ENCODE results near the gene TBXAS1. TPM values are rescaled to one million over a fixed set of nuclear protein-coding genes. Genes with fewer than 3 reads are reported as not detected.

Gene TBXAS1
- total RNA-seq, 1 donor from 2014 or later = 1.3 TPM

GRCh38 chr7:140049339-140050024 is 220.4 kb downstream of the TBXAS1 start:
- Mint-ChIP-seq H3K4me3 (ENCODE audit: unreplicated experiment) (peak overlapping the region; percentile 63), H3K27ac (ENCODE audit: unreplicated experiment) (peak overlapping the region; percentile 90)

GRCh38 chr7:140050100-140050499 is 221.0 kb downstream of the TBXAS1 start:
- no peak for TF ChIP-seq CTCF (IDR thresholded peaks at IDR 0.05; ENCODE audit: unreplicated experiment)
- Mint-ChIP-seq H3K4me3 (ENCODE audit: unreplicated experiment) (peak overlapping the region; percentile 63), H3K4me1 (ENCODE audit: unreplicated experiment) (peaks cover 24% of the 10 kb centered on the region), H3K9me3 (ENCODE audit: unreplicated experiment) (peaks cover 5% of the 10 kb centered on the region), H3K27me3 (ENCODE audit: unreplicated experiment) (no peaks in the 10 kb centered on the region), H3K27ac (ENCODE audit: unreplicated experiment) (peak overlapping the region; percentile 90), H3K36me3 (ENCODE audit: low read depth, unreplicated experiment) (peaks cover 11% of the 10 kb centered on the region)
- DNase-seq (ENCODE audit: low spot score) = no peak

More at GRCh38 chr7:140049339-140050024, 220.4 kb downstream of the TBXAS1 start:
- DNase-seq (ENCODE audit: low spot score) = peak; percentile 25
- peaks cover 24% of the 10 kb centered on the region for H3K4me1 Mint-ChIP-seq (ENCODE audit: unreplicated experiment)
- H3K27me3 Mint-ChIP-seq (ENCODE audit: unreplicated experiment) = no peaks in the 10 kb centered on the region
- TF ChIP-seq CTCF (IDR thresholded peaks at IDR 0.05; ENCODE audit: unreplicated experiment) = no peak
- H3K36me3 Mint-ChIP-seq (ENCODE audit: low read depth, unreplicated experiment) = peaks cover 11% of the 10 kb centered on the region
- peaks cover 5% of the 10 kb centered on the region for H3K9me3 Mint-ChIP-seq (ENCODE audit: unreplicated experiment)

DNA sequence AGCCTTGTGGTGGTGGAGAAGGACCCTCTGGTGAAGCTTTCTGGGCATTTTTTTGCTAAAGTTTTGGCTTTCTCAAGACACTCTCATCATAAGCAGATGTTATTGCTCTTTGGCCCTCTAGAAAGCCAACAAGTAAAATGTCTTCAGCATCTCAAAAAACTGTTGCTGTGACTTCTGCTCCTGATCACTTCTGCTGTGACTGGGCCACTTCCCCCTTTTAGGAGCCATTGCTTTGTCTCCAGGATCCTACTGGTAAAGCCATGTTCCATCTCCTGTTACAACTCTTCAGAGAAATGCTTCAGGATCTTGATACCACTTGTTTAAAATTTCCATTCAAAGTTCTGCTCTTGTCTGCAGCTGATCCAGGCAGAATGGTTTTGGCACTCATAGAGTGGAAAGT is 222.8 kb downstream of the TBXAS1 start:
- Mint-ChIP-seq H3K36me3 (ENCODE audit: low read depth, unreplicated experiment) (peaks cover 11% of the 10 kb centered on the region), H3K4me3 (ENCODE audit: unreplicated experiment) (no peak overlapping the region), H3K4me1 (ENCODE audit: unreplicated experiment) (peaks cover 24% of the 10 kb centered on the region), H3K9me3 (ENCODE audit: unreplicated experiment) (peaks cover 5% of the 10 kb centered on the region), H3K27me3 (ENCODE audit: unreplicated experiment) (no peaks in the 10 kb centered on the region), H3K27ac (ENCODE audit: unreplicated experiment) (no peak overlapping the region)
- DNase-seq (ENCODE audit: low spot score) = no peak
- TF ChIP-seq CTCF (IDR thresholded peaks at IDR 0.05; ENCODE audit: unreplicated experiment) = no peak

DNA sequence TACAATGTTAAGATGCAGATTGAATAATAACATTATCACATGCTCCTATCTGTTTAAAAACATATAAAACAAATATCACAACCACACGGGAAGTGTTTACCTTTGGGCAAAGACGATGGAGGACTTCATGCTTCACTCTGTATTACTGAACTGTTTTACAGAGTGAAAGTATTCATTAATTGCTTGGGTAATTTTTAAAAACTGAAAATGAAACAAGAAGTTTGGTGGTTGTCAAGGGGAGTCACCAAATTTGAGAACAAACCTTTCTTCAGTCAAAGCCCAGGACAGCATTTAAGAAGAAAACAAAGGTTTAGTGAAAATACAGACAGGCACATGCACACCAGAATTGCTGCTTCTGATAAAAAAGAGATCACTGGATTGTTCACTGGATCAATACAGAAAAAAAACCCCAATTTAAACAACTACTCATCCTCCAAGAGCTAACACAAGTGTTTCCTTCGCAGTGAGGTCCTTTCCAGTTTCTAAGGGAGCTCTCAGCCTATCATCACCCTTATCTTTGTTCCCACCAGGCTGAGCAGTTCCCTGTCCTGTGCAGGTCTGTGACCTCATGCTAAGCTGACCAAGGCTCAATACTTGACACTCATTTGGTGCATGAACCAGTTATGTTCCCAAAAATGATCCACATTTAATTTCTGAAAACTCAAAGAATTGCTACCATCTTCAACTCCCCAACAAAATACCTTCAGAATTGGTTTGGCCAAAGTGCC is 224.9 kb downstream of the TBXAS1 start:
- Mint-ChIP-seq H3K4me3 (ENCODE audit: unreplicated experiment) (no peak overlapping the region), H3K27me3 (ENCODE audit: unreplicated experiment) (no peaks in the 10 kb centered on the region), H3K9me3 (ENCODE audit: unreplicated experiment) (peaks cover 5% of the 10 kb centered on the region), H3K27ac (ENCODE audit: unreplicated experiment) (no peak overlapping the region), H3K36me3 (ENCODE audit: low read depth, unreplicated experiment) (peaks cover 15% of the 10 kb centered on the region), H3K4me1 (ENCODE audit: unreplicated experiment) (peaks cover 20% of the 10 kb centered on the region)
- no peak for TF ChIP-seq CTCF (IDR thresholded peaks at IDR 0.05; ENCODE audit: unreplicated experiment)
- no peak for DNase-seq (ENCODE audit: low spot score)

GRCh38 chr7:140054751-140055150 is 225.7 kb downstream of the TBXAS1 start:
- Mint-ChIP-seq H3K4me1 (ENCODE audit: unreplicated experiment) (peaks cover 13% of the 10 kb centered on the region), H3K9me3 (ENCODE audit: unreplicated experiment) (peaks cover 4% of the 10 kb centered on the region), H3K4me3 (ENCODE audit: unreplicated experiment) (no peak overlapping the region), H3K27ac (ENCODE audit: unreplicated experiment) (no peak overlapping the region), H3K36me3 (ENCODE audit: low read depth, unreplicated experiment) (peaks cover 14% of the 10 kb centered on the region), H3K27me3 (ENCODE audit: unreplicated experiment) (no peaks in the 10 kb centered on the region)
- DNase-seq (ENCODE audit: low spot score) = no peak
- no peak for TF ChIP-seq CTCF (IDR thresholded peaks at IDR 0.05; ENCODE audit: unreplicated experiment)
